ENCODE measurements around the gene DALRD3. TPM values are rescaled to one million over a fixed set of nuclear protein-coding genes. Genes with fewer than 3 reads are reported as not detected.
A peak's percentile ranks its signal among the peaks of the same experiment; 100 is the strongest.
"Not testable (repeated sequence)": the region's sequence is repeated elsewhere in the genome, so short reads cannot be mapped to it uniquely, and the experiment has no call there.

DALRD3 gene
- total RNA-seq, 1 experiment from 2014 or later: 42.7 TPM

DNA sequence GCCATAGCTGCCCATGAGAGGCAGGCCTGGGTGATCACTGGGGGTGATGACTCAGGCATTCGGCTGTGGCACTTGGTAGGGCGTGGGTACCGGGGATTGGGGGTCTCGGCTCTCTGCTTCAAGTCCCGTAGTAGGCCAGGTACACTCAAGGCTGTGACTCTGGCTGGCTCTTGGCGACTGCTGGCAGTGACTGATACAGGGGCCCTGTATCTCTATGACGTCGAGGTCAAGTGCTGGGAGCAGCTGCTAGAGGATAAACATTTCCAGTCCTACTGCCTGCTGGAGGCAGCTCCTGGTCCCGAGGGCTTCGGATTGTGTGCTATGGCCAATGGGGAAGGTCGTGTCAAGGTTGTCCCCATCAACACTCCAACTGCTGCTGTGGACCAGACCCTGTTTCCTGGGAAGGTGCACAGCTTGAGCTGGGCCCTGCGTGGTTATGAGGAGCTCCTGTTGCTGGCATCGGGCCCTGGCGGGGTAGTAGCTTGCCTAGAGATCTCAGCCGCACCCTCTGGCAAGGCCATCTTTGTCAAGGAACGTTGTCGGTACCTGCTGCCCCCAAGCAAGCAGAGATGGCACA is 5.9 kb downstream of the DALRD3 start:
- peaks cover 10% of the 10 kb centered on the region for H3K4me1 Mint-ChIP-seq (ENCODE audit: insufficient read depth, unreplicated experiment)
- H3K4me3 Mint-ChIP-seq (ENCODE audit: unreplicated experiment): no peak overlapping the region
- intact Hi-C loops (cut with micrococcal nuclease): no loop called here
- no peak overlapping the region for H3K27ac Mint-ChIP-seq (ENCODE audit: low read depth, unreplicated experiment)
- H3K27me3 Mint-ChIP-seq (ENCODE audit: insufficient read depth, unreplicated experiment): no peaks in the 10 kb centered on the region
- H3K36me3 Mint-ChIP-seq (ENCODE audit: insufficient read depth, unreplicated experiment): peaks cover 87% of the 10 kb centered on the region
- CTCF ChIA-PET: interaction anchor here (1.2 to 1.4 kb wide), 2 partner anchors 21 to 25 kb away, joined by 3 to 4 read pairs; no protein-coding TSS in a partner anchor
- POLR2A ChIA-PET: interaction anchor here (0.5 to 8.3 kb wide), 11 partner anchors 8 to 573 kb away, joined by 3 to 251 read pairs (median 3); partner anchors contain the start of genes CCDC51, DALRD3, NDUFAF3 and P4HTM
- H3K9me3 Mint-ChIP-seq (ENCODE audit: unreplicated experiment): no peaks in the 10 kb centered on the region
- no TSS peak for BruUV-seq (replicated peaks)
- no peak for DNase-seq (ENCODE audit: unreplicated experiment)
- TF ChIP-seq, protein P1, sequence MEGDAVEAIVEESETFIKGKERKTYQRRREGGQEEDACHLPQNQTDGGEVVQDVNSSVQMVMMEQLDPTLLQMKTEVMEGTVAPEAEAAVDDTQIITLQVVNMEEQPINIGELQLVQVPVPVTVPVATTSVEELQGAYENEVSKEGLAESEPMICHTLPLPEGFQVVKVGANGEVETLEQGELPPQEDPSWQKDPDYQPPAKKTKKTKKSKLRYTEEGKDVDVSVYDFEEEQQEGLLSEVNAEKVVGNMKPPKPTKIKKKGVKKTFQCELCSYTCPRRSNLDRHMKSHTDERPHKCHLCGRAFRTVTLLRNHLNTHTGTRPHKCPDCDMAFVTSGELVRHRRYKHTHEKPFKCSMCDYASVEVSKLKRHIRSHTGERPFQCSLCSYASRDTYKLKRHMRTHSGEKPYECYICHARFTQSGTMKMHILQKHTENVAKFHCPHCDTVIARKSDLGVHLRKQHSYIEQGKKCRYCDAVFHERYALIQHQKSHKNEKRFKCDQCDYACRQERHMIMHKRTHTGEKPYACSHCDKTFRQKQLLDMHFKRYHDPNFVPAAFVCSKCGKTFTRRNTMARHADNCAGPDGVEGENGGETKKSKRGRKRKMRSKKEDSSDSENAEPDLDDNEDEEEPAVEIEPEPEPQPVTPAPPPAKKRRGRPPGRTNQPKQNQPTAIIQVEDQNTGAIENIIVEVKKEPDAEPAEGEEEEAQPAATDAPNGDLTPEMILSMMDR (IDR thresholded peaks at IDR 0.05; ENCODE audit: unreplicated experiment): no peak

DNA sequence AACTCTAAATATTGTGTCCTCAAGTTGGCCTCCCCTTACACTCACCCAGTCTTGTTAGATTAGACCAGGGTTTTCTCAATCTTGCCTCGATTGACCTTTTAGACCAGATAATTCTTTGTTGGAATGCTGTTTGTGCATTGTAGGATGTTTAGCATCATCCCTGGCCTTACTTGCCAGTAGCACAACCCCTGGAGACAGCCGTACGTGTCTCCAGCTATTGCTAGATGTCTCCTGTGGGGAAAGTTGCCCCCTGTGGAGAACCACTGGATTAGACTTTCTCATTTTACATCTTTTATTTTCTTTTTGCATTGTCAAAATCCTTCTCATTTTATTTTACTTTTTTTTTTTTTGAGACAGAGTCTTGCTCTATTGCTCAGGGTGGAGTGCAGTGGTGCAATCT is 9.0 kb downstream of the DALRD3 start:
- H3K36me3 Mint-ChIP-seq (ENCODE audit: insufficient read depth, unreplicated experiment): peaks cover 67% of the 10 kb centered on the region
- ChIA-PET POLR2A (interaction anchor here (0.6 to 8.3 kb wide), 4 partner anchors 11 to 90 kb away, joined by 4 to 251 read pairs (median 6); partner anchors contain the start of genes DALRD3, NDUFAF3 and QRICH1), CTCF (interaction anchor here (1.1 to 4.6 kb wide), 2 partner anchors 13 to 21 kb away, joined by 3 to 38 read pairs; partner anchors contain the start of genes NDUFAF3 and P4HTM)
- H3K27ac Mint-ChIP-seq (ENCODE audit: low read depth, unreplicated experiment): no peak overlapping the region
- no peaks in the 10 kb centered on the region for H3K27me3 Mint-ChIP-seq (ENCODE audit: insufficient read depth, unreplicated experiment)
- no peak overlapping the region for H3K4me3 Mint-ChIP-seq (ENCODE audit: unreplicated experiment)
- intact Hi-C loops (cut with micrococcal nuclease): loop anchor here (5.0 kb wide), 1 partner anchor 92 kb away; the partner anchor contains the start of gene ARIH2
- DNase-seq (ENCODE audit: unreplicated experiment): no peak
- peaks cover 10% of the 10 kb centered on the region for H3K4me1 Mint-ChIP-seq (ENCODE audit: insufficient read depth, unreplicated experiment)
- no TSS peak for BruUV-seq (replicated peaks)
- TF ChIP-seq, protein P1 (IDR thresholded peaks at IDR 0.05; ENCODE audit: unreplicated experiment): no peak
- H3K9me3 Mint-ChIP-seq (ENCODE audit: unreplicated experiment): no peaks in the 10 kb centered on the region

DNA sequence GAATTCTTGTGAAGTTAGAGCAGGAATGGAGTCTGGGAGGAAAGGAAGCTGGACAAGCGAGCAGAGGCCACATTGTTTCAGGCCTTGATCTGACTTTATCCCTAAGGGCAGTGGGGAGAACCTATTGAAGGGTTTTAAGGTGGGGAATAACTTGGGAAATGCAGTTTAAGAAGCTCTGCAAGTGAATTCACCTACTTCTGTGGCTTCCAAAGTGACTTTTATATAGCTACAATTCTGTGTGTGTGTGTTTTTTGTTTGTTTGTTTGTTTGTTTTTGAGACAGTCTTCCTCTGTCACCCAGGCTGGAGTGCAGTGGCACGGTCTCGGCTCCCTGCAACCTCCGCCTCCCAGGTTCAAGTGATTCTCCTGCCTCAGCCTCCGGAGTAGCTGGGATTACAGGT is 9.8 kb downstream of the DALRD3 start:
- CTCF ChIA-PET: interaction anchor here (1.3 to 4.6 kb wide), 4 partner anchors 9 to 20 kb away, joined by 5 to 38 read pairs (median 8); partner anchors contain the start of genes NDUFAF3 and P4HTM
- intact Hi-C loops (cut with micrococcal nuclease): loop anchor here (5.0 kb wide), 1 partner anchor 91 kb away; the partner anchor contains the start of gene ARIH2
- BruUV-seq (replicated peaks): TSS peak; percentile 14

DNA sequence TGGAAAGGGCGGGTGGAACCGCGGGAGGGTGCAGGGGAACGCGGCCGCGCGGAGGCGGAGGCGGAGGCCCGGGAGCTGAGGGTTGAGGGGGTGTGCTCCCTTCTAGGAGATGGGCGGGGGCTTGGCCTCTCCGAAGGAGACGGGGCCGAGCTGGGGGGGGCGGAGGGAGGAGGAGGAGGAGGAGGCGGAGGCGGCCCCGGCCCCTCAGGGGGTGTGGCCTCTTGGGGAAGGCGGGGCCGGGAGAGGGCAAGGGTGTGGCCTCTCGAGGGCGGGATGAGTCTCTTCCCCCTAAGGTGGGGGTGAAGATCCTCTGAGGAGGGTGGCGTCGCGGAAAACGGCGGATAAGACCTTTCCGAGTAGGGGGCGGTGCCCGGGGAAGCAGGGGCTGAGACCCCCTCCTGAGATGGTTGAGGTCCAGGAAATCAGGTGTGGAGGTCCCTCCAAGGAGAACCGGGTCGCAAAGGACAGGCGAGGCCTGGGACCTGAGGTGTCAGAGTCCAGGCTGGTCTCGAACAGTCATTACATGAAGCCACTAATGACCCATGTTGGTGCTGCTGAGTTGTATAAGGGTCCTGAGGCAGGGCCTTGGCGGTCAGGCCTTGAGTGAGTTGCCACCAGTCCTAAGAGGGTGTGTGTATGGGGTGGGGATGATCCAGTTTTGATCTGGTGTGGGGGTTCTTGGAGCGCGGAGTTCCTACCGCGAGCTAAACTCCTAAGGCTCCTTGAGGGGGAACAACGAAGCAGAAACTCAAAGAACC is 10.4 kb downstream of the DALRD3 start:
- TF ChIP-seq, protein P1 (IDR thresholded peaks at IDR 0.05; ENCODE audit: unreplicated experiment): peak; percentile 6
- Mint-ChIP-seq H3K4me1 (ENCODE audit: insufficient read depth, unreplicated experiment) (peaks cover 10% of the 10 kb centered on the region), H3K27ac (ENCODE audit: low read depth, unreplicated experiment) (peak overlapping the region; percentile 99), H3K36me3 (ENCODE audit: insufficient read depth, unreplicated experiment) (peaks cover 52% of the 10 kb centered on the region), H3K9me3 (ENCODE audit: unreplicated experiment) (no peaks in the 10 kb centered on the region), H3K27me3 (ENCODE audit: insufficient read depth, unreplicated experiment) (no peaks in the 10 kb centered on the region), H3K4me3 (ENCODE audit: unreplicated experiment) (peak overlapping the region; percentile 99)
- intact Hi-C loops (cut with micrococcal nuclease): loop anchor here (2.0 to 5.0 kb wide), 2 partner anchors 19 to 91 kb away; partner anchors contain the start of gene ARIH2
- POLR2A ChIA-PET: interaction anchor here (0.6 to 8.3 kb wide), 25 partner anchors 8 to 463 kb away, joined by 3 to 251 read pairs (median 6); partner anchors contain the start of genes ARIH2, DAG1, DALRD3 and IMPDH2
- CTCF ChIA-PET: interaction anchor here (0.8 to 4.6 kb wide), 8 partner anchors 10 to 323 kb away, joined by 3 to 38 read pairs (median 5); partner anchors contain the start of genes NDUFAF3, P4HTM and QRICH1
- no TSS peak for BruUV-seq (replicated peaks)
- DNase-seq (ENCODE audit: unreplicated experiment): peak; percentile 92

More for the DNA sequence above, 9.8 kb downstream of the DALRD3 start:
- peaks cover 59% of the 10 kb centered on the region for H3K36me3 Mint-ChIP-seq (ENCODE audit: insufficient read depth, unreplicated experiment)
- not testable (repeated sequence) for H3K27me3 Mint-ChIP-seq (ENCODE audit: insufficient read depth, unreplicated experiment); H3K9me3 Mint-ChIP-seq (ENCODE audit: unreplicated experiment); H3K4me1 Mint-ChIP-seq (ENCODE audit: insufficient read depth, unreplicated experiment); DNase-seq (ENCODE audit: unreplicated experiment)
- H3K4me3 Mint-ChIP-seq (ENCODE audit: unreplicated experiment): peak overlapping the region; percentile 99
- POLR2A ChIA-PET: interaction anchor here (0.6 to 8.3 kb wide), 9 partner anchors 10 to 344 kb away, joined by 3 to 251 read pairs (median 7); partner anchors contain the start of genes DALRD3, IMPDH2, NDUFAF3 and P4HTM
- H3K27ac Mint-ChIP-seq (ENCODE audit: low read depth, unreplicated experiment): peak overlapping the region; percentile 99
